Activated T-cell treated with anti-CD3 and anti-CD28 coated beads for 24 hours (primary cell): ENCODE data around the gene KIAA2012.
A peak's percentile ranks its signal among the peaks of the same experiment; 100 is the strongest.

ENCODE experiments used
- DNase-seq: peaks from one replicate; pipeline ENCODE4 v3.0.0-alpha.2; 2020; ENCODE audit warnings: low read depth

Gene KIAA2012

DNA sequence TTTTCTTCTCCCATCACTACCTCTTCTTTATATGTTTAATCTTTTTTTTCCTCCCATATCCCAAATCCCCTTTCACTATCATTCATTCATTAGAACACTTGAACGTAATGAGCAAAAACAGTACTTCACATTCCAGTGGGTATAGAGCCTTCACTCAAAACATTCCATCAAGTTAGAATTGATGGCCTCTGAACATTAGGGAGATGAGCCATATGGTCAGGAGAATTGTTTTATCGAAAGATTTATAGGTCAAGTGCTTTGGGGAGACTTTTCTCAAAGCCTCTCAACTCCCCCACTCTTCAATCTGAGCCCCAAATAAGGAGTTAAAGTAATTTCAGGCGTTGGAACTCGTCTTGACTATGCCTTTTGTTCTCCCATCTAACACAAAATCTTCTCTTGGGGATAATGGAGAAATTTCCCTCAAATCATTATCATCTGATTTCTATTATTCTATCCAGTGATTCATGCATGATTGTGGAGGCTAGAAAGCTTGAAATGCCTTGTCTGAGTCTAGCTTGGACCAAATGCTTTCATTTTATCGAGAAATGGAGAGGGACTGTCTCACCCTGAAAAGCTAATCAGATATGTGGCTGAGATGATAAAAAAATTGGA lies 79.2 kb downstream of the KIAA2012 start:
- no peak for DNase-seq

DNA sequence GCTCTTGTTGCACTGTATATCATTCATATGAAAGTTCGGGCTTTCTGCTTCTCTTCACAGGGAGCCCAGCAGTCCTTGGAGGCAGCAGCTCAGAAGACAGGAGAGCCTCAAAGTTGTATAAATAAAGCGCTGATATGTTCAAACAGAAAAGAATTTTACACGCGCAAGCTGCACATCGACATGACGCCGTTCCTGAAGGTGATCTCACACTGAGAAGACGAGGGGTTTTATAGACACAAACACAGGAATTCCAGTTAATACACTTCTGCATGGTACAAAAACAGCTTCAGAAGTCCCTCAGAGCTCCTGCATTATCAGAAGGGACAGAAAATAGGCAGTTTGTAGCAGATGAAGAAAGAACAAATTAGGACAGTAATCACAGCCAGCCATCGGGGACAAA lies 81.6 kb downstream of the KIAA2012 start:
- DNase-seq = no peak

DNA sequence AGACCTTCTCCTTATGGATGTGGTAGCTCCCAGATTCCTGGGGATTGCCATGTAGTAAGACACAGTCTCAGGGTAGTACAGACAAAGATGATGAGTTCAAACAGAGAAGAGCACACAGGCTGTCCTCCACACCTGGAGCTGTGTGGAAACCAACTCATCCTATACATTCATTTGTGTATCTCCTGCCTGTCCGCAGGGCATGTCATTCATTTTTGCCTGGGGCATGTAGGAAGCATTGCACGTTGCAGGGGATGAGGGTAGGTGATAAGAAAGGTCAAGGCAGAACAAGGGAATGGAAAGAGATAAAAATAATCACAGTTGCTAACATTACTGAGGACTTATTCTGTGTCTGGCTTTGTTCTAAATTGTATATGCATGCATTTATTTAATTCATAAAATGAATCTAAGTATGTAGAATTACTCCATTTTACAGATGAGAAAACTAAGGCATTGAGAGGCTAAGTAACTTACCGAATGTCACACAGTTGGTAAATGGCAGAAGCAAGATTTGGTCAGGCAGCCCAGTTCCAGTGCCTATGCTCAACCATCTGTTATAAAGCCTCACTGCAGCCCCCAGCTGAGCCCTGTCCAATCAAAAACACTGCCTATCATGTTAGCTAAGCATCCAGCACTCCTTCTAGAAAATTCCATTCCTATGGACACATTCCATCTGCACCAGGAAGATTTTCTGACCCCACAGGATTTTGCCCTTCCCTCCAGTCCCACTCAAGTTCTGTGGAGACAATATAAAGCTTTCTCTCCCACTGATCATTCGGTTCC lies 84.3 kb downstream of the KIAA2012 start:
- no peak for DNase-seq

- no peak for DNase-seq
Measured at GRCh38 chr2:202158796-202159195, 85.7 kb downstream of the KIAA2012 start.

DNA sequence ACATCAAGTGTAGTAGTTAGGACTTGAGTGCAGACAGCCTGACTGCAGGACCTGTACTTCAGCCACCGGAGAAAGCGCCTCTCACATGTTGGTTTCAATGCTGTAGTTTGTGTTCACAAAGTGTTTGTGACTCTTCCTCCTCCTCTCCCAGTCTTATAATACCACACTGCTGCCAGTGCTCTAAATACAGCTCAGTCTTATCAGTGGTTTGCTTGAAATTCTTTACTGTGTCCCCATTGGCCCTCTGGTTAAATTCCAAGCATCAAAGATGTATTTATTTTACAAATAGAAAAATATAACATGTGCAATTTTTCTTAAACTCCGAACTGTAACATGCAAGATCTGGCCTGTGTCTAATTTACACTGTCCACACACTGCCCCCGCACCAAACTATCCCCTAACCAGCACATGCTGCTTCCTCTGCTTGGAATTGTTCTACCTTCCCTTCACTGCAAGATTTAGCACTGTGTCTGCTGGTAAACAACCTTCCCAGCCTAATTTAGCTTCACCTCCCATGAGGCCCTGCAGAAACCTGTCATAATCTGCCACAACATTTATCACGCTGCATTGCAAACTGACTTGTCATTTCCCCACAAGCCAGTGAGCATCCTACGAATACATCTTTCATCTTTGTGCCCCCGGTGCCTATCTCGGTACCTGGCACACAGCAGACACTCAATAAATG lies 88.2 kb downstream of the KIAA2012 start:
- no peak for DNase-seq

DNA sequence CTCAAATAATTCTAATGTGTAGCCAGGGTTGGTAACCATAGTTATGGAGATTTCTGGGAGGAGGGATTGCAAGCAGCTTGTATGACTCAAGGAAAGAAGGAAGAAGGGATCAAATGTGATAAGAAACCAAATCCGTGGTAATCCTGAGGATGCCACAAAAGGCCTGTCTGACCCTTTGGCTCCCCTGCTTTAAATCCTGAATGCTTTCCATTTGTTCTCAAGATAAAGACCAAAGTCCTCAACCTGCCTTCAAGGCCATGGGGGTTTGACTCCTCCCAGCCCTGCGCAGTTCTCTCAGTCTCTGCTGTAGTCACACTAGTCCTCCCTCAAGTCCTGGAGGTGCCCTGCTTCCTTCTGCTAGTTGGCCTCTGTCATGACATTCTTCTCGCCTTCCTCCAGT lies 91.4 kb downstream of the KIAA2012 start:
- no peak for DNase-seq

GRCh38 chr2:202165208-202165607 lies 92.2 kb downstream of the KIAA2012 start:
- no peak for DNase-seq

GRCh38 chr2:202165945-202166344 lies 92.9 kb downstream of the KIAA2012 start:
- DNase-seq = no peak

GRCh38 chr2:202169131-202169530 lies 96.1 kb downstream of the KIAA2012 start:
- no peak for DNase-seq

DNA sequence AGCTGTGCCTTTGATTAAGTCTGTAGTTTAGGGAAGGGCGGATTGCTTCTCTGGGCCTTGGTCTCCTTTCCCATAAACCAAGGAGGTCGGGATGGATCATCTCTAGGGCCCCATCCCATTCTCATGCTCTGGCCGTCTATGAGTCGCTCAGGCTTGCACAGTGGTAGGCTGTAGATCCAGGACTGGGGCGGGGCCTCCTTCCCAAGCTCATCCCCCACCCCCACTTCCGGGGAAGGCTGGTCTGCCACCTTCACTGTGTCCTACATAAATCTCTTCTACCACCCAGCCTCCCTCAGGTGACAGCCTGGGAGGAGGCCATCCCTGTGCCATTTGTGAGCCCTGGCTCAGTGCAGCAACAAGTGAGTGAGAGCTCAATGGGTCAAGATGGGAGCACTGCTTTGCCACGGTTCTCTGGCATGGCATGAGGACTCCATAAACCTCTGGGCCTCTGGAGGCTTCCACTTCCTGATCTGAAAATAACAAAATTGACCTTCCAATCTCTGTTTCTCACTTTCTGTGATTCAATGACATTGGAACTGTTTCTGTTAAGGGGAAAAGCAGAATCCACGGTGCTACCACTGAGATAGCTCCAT lies 96.9 kb downstream of the KIAA2012 start:
- no peak for DNase-seq

- DNase-seq = no peak
Measured at GRCh38 chr2:202171241-202171825, 98.3 kb downstream of the KIAA2012 start.

- no peak for DNase-seq
Measured at GRCh38 chr2:202172439-202173211, 99.6 kb downstream of the KIAA2012 start.

GRCh38 chr2:202178346-202178958 lies 105.4 kb downstream of the KIAA2012 start:
- peak; percentile 36 for DNase-seq

GRCh38 chr2:202184557-202184956 lies 111.5 kb downstream of the KIAA2012 start:
- no peak for DNase-seq

GRCh38 chr2:202185156-202185555 lies 112.1 kb downstream of the KIAA2012 start:
- no peak for DNase-seq

DNA sequence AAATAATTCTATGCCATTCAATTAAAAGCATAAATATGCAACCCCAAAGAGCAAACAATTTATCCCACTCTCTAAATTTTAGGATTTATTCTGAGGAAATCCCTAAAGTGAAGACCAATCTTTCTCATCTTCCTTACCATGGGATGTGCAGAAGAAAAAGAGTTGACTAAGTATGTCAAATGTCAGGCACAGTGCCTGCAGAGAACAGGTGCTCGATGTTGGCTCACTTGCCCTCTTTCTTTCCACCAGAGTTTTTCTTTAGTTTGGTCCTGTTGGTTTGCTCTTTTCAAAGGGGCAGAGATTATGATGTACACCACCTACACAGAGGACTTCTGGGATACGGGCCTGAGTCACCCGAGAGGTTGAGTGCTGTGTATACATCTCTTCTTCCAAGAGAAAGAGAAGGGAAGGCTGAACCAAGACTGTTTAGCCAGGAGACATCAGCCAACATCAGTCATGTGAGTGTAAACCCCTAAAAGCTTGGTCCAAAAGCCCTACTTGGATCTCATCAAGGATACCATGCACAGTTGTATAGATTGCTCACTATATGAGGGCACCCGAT lies 113.7 kb downstream of the KIAA2012 start:
- no peak for DNase-seq

DNA sequence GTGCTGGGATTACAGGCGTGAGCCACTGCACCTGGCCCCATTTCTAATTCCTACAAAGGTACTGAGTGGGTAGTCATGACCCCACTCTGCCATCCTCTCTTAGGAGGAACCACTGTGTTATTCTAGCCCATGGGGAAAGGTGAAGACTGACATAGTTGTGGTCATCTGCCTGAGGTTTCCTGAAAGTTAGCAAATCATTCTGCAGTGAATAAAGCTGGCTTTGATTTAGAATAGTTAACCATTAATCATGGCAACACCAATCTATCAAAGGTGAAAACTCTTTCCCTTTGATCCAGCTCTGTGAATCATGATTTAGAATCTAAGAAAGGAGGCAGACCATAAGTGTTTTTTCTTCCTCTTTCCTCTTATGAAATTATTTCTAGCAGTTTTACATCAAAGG lies 114.5 kb downstream of the KIAA2012 start:
- no peak for DNase-seq

DNA sequence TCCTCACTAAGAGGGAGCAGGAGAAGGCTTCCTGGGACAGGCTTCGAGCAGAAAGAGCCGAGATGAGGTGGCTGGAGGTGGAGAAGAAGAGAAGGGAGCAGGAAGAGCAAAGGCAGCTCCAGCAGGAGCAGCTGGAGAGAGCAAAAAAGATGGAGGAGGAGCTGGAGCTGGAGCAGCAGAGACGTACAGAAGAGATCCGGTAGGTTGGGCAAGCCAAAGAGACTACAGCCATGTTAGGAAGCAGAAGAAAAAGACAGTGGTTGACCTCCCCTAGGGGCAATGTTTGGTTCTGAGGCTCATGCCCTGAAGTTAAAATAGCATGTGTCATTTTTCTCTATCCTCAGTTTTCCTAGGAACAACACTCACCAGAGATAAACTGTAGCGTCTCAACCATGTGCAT lies 120.2 kb downstream of the KIAA2012 start:
- DNase-seq = no peak

- no peak for DNase-seq
Measured at GRCh38 chr2:202193881-202194353, 120.9 kb downstream of the KIAA2012 start.

GRCh38 chr2:202194418-202194817 lies 121.4 kb downstream of the KIAA2012 start:
- no peak for DNase-seq

DNA sequence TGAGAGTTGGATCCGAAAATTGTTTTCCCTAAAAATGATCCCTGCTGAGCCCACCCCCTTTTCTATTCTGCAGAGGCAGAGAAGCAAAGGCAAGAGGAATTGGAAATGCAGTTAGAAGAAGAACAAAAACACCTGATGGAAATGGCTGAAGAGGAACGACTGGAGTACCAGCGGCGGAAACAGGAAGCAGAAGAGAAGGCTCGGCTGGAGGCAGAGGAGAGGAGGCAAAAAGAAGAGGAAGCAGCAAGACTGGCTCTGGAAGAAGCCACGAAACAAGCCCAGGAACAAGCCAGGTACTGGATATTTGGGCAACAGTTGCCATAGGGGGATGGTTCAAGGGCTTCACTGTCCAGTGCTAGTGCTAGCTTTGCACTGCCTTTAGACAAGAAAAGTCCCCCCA lies 123.7 kb downstream of the KIAA2012 start:
- DNase-seq = no peak
